K562 (cell line): ENCODE measurements around the gene LINGO3. TPM values are rescaled to one million over a fixed set of nuclear protein-coding genes. Genes with fewer than 3 reads are reported as not detected.

Experiments
- BMI1 ChIP-seq: fragments of 150-350 bp; IDR thresholded peaks from 2 replicates; pipeline ENCODE4 v1.6.1; 2014; ENCODE audit warnings: low read length
- CBX2 ChIP-seq: fragments of 200-600 bp; sonication (generic); IDR thresholded peaks from one replicate; pipeline ENCODE4 v1.6.1; 2012; ENCODE audit warnings: mild to moderate bottlenecking, low read length, inconsistent platforms; ENCODE audit not compliant: insufficient read depth, poor library complexity, severe bottlenecking
- DPF2 ChIP-seq: fragments of 450-650 bp; IDR thresholded peaks from 2 replicates; pipeline ENCODE4 v1.6.1; 2016
- E4F1 ChIP-seq: fragments of 250-450 bp; sonication (Bioruptor Pico); IDR thresholded peaks from 2 replicates; pipeline ENCODE4 v1.5.0; 2021; ENCODE audit warnings: mild to moderate bottlenecking, borderline replicate concordance
- FOXA1 ChIP-seq: fragments of 450-650 bp; IDR thresholded peaks from 2 replicates; pipeline ENCODE4 v1.6.1; 2016; ENCODE audit warnings: mild to moderate bottlenecking, borderline replicate concordance
- FOXJ3 ChIP-seq: sonication (generic); formaldehyde crosslinking; IDR thresholded peaks from 2 replicates; pipeline ENCODE4 v1.4.0; 2020; ENCODE audit warnings: mild to moderate bottlenecking, missing genetic modification reagents
- GTF2F1 ChIP-seq: IDR thresholded peaks from 2 replicates; pipeline ENCODE4 v1.6.1; 2011; ENCODE audit warnings: low read depth, low read length, improper control_type of control experiment
- HDAC1 ChIP-seq, 2 experiments: fragments of 450-650 bp; IDR thresholded peaks; 2 replicates each; pipeline ENCODE4 v1.6.1; 2016 to 2017; ENCODE audit warnings: inconsistent platforms in 1 of 2, mild to moderate bottlenecking in 1 of 2, moderate library complexity in 1 of 2
- HMBOX1 ChIP-seq: sonication (generic); IDR thresholded peaks from 2 replicates; pipeline ENCODE4 v1.6.1; 2016
- HNRNPH1 ChIP-seq: fragments of 200-400 bp; formaldehyde crosslinking; optimal IDR thresholded peaks from 2 replicates; pipeline ENCODE3; 2017; ENCODE audit warnings: low read depth, mild to moderate bottlenecking, low read length, moderate library complexity
- HOXB6 ChIP-seq: fragments of 250-450 bp; sonication (Bioruptor Pico); IDR thresholded peaks from 2 replicates; pipeline ENCODE4 v1.5.1; 2022; ENCODE audit warnings: mild to moderate bottlenecking, borderline replicate concordance
- MAFF ChIP-seq: IDR thresholded peaks from 2 replicates; pipeline ENCODE4 v1.6.1; 2012; ENCODE audit warnings: low read length, improper control_type of control experiment
- MAFG ChIP-seq: fragments of 450-650 bp; conservative IDR thresholded peaks from 2 replicates; pipeline ENCODE4 v1.6.1; 2016; ENCODE audit warnings: missing genetic modification characterization, missing compliant biosample characterization
- MAZ ChIP-seq, 2 experiments: fragments of 450-650 bp in 1 of 2; sonication (generic) in 1 of 2; formaldehyde crosslinking; IDR thresholded peaks in 1 of 2; conservative IDR thresholded peaks in 1 of 2; 2 replicates each; pipeline versions ENCODE4 v1.4.0 to v1.5.0; 2020; ENCODE audit warnings: mild to moderate bottlenecking in 1 of 2, missing genetic modification reagents in 1 of 2
- MTA3 ChIP-seq: fragments of 450-650 bp; formaldehyde crosslinking; IDR thresholded peaks from 2 replicates; pipeline ENCODE4 v1.6.1; 2017; ENCODE audit warnings: mild to moderate bottlenecking, borderline replicate concordance
- NFE2 ChIP-seq: IDR thresholded peaks from 2 replicates; pipeline ENCODE4 v1.6.1; 2014; ENCODE audit warnings: antibody characterized with exemption, low read depth
- RAD51 ChIP-seq: fragments of 450-650 bp; IDR thresholded peaks from 2 replicates; pipeline ENCODE4 v1.7.1; 2016; ENCODE audit warnings: low read depth, mild to moderate bottlenecking, borderline replicate concordance
- SAFB ChIP-seq: fragments of 200-400 bp; formaldehyde crosslinking; IDR thresholded peaks from 2 replicates; pipeline ENCODE4 v1.6.1; 2017; ENCODE audit warnings: low read depth, low read length, borderline replicate concordance
- SIN3B ChIP-seq: fragments of 450-650 bp; IDR thresholded peaks from 2 replicates; pipeline ENCODE4 v1.6.1; 2017; ENCODE audit warnings: low read depth, mild to moderate bottlenecking, moderate library complexity
- TARDBP ChIP-seq: fragments of 450-650 bp; IDR thresholded peaks from 2 replicates; pipeline ENCODE4 v1.6.1; 2016
- TFAM ChIP-seq: fragments of 250-450 bp; sonication (Bioruptor Pico); conservative IDR thresholded peaks from 2 replicates; pipeline ENCODE4 v1.5.0; 2021; ENCODE audit warnings: mild to moderate bottlenecking, moderate library complexity
- ZNF143 ChIP-seq: sonication (generic); formaldehyde crosslinking; IDR thresholded peaks from 2 replicates; pipeline ENCODE4 v1.9.0; 2022; ENCODE audit warnings: mild to moderate bottlenecking, missing genetic modification reagents
- ZNF280A ChIP-seq: fragments of 450-650 bp; IDR thresholded peaks from 2 replicates; pipeline ENCODE4 v1.6.1; 2018; ENCODE audit warnings: mild to moderate bottlenecking, low read depth; ENCODE audit not compliant: partially characterized antibody
- ZNF668 ChIP-seq: fragments of 250-450 bp; sonication (Bioruptor Pico); IDR thresholded peaks from 2 replicates; pipeline ENCODE4 v1.8.0; 2022; ENCODE audit warnings: mild to moderate bottlenecking, inconsistent platforms
- ZNF717 ChIP-seq: fragments of 250-450 bp; sonication (Bioruptor Pico); IDR thresholded peaks from 2 replicates; pipeline ENCODE4 v1.5.0; 2021
- polyA plus RNA-seq, 8 experiments: library from polyadenylated mRNA; depleted of rRNA in 4 of 8; stranded (reverse) in 5 of 8; unstranded in 3 of 8; fragments of >200 nt; fragmentation: Nextera tagmentation in 2 of 8; fragmentation: Illumina TruSeq in 1 of 8; extraction: Ambion mirVana in 2 of 8; extraction: Trizol in 1 of 8; gene quantifications; 2 replicates each; pipeline versions ENCODE4 v1.2.1 to v1.2.3, GENCODE V29; 2011 to 2014; ENCODE audit warnings: inconsistent platforms in 1 of 8, missing spikeins in 1 of 8
- total RNA-seq, 7 experiments: library from RNA; depleted of rRNA in 6 of 7; stranded (reverse); fragments of >200 nt in 6 of 7; fragmentation: Illumina TruSeq in 2 of 7; extraction: Trizol in 2 of 7; gene quantifications; 2 replicates each; pipeline versions ENCODE4 v1.2.1 to v1.2.3, GENCODE V29; 2011 to 2021; ENCODE audit warnings: low replicate concordance in 1 of 7

The LINGO3 gene
- total and polyA plus RNA-seq, 9 of the 15 experiments (the other 6 are each of a cell fraction or from before 2014, with no cell fraction given), result 0.03 to 0.05 (median 0.03) TPM; not detected in 6

- TF ChIP-seq HMBOX1, result no peak
- TF ChIP-seq MAFF, result no peak
- TF ChIP-seq HNRNPH1, result no peak
- peak; percentile 86; the same call in 1 of the 2 replicates for TF ChIP-seq MTA3
- TF ChIP-seq ZNF143 (CRISPR knock-in tag), result no peak; the same call in 1 of the 2 replicates
- TF ChIP-seq ZNF280A, result no peak
- TF ChIP-seq TARDBP, result peak; percentile 52; the same call in 1 of the 2 replicates
- TF ChIP-seq DPF2, result no peak
- no peak for TF ChIP-seq FOXJ3 (CRISPR knock-in tag)
- TF ChIP-seq E4F1 (CRISPR knock-in tag), result no peak
- TF ChIP-seq CBX2, result no peak
- TF ChIP-seq RAD51, result no peak
- TF ChIP-seq SAFB, result no peak
- no peak for TF ChIP-seq BMI1
- no peak for TF ChIP-seq TFAM (CRISPR knock-in tag)
- no peak for TF ChIP-seq MAFG (tag)
- TF ChIP-seq HDAC1 (IDR thresholded peaks at IDR 0.05), result peak in 1 of 2 experiments; percentile 67; a peak in 1 of 4 replicates
- TF ChIP-seq MAZ (CRISPR knock-in tag; conservative IDR thresholded peaks at IDR 0.05 in 1 of 2, IDR thresholded peaks at IDR 0.05 in 1 of 2), result peak; percentile 87 to 91
- no peak for TF ChIP-seq FOXA1
- TF ChIP-seq ZNF668 (CRISPR knock-in tag), result no peak
- peak; percentile 70; the same call in 1 of the 2 replicates for TF ChIP-seq SIN3B
- TF ChIP-seq HOXB6 (CRISPR knock-in tag), result no peak
- no peak for TF ChIP-seq NFE2
- TF ChIP-seq ZNF717, result no peak
- 0 out of 2 replicates have a peak, but pooled peaks have one; percentile 27 for TF ChIP-seq GTF2F1
These were observed 34.4 kb downstream of the LINGO3 start (continued) for GRCh38 chr19:2273356-2274184.
